Globus pallidus (tissue), 1 donor: ENCODE measurements around the gene CELSR1.

Experiments
- DNase-seq: peaks from one replicate; pipeline ENCODE4 v3.0.0-alpha.2; 2015; ENCODE audit warnings: low spot score

CELSR1 gene

DNA sequence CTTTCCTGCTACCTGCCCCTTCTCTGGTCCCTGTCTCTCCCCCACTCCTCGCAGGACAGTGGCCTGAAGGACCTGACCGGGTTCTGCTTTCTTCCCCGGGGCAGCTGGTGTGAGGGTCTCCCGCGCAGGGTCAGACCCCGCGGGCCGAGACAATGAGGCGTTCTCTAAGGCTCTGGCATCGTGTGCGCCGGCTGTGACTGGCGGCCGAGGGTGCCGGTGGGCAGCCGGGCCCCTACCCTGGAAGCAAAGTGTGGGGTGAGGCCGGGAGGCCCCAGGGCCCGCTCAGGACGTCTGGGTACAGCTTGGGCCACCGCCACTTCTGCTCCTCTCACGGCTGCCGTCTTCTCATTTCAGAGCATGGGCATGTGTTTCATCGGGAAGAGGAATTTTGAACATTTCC lies 185.7 kb downstream of the CELSR1 start:
- DNase-seq = no peak

GRCh38 chr22:46351131-46351735 lies 186.2 kb downstream of the CELSR1 start:
- DNase-seq = no peak

DNA sequence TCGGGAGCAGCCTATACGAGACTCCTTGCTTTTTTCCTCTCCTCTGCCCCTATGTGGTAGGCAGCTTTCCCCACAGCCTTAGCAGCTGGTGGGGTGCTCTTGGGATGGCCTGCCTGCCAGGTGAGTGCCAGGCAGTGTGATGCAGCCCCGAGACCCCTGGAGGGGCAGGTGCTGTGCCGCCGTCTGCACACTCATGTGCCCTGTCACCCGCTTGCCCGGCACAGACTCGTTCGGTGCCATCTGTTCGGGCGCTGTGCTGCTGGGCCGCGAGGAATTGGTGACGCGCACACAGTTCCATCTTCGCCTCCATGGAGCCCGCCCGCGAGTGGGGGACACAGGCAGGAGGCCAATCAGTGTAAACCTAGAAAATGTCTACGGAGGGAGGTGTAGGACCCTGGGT lies 186.8 kb downstream of the CELSR1 start:
- no peak for DNase-seq

GRCh38 chr22:46350121-46350520 lies 187.3 kb downstream of the CELSR1 start:
- no peak for DNase-seq

- DNase-seq = no peak
These were observed 187.7 kb downstream of the CELSR1 start for GRCh38 chr22:46349681-46350080.

DNA sequence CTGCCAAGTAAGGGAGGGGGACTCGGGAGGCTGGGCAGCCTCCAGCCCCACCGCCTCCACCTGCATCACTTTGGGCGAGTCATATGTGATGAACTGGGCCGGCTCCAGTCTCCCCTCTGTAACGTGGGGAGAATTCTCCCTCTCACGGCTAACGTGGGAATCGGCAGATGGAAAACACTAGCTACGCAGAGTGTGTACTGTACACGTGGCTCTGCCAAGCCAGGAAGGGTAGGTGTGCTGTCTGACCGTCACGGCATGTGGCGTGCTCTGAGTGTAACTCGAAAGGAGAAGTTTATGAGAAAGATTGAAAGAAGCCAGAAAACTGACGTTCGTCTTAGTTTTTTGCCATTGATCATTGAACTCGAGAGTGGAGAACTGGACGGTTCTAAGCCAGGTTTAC lies 188.2 kb downstream of the CELSR1 start:
- DNase-seq = no peak

GRCh38 chr22:46348099-46348695 lies 189.2 kb downstream of the CELSR1 start:
- DNase-seq = no peak

- no peak for DNase-seq
These were observed 189.8 kb downstream of the CELSR1 start for GRCh38 chr22:46347646-46348045.

DNA sequence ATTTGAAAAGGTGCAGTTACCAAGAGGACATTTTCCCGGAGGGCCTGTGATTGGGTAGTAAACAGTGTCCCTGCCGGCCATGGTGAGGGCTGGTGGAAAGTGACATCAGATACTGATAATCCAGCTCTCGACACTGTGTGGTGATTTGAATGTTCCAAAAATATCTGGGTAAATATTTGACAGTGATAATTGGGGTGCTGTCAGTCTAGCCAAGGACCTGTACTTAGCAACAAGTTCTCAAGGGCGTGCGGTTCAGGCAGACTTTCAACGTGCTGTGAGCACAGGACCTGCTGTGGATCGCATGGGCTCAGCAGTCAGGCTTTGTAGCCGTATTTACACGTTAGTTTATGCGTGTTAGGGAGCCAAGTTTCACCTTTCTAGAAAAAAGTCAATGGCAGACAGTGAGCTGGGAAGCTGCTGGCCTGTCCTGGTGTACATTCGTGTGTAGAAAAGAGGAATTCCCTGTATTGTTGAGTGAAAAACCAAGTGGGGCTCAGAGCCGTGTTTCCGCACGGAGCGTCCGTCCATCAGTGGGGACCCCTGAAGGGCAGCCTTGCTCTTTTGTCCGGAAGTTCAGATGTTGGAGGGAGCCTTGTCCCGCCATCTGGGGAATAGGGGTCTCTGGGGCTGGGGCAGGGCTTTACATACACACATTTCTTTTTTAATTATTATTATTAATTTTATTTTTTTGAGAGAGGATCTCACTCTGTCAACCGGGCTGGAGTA lies 190.6 kb downstream of the CELSR1 start:
- no peak for DNase-seq

- DNase-seq = no peak
These were observed 196.7 kb downstream of the CELSR1 start for GRCh38 chr22:46340676-46341075.

DNA sequence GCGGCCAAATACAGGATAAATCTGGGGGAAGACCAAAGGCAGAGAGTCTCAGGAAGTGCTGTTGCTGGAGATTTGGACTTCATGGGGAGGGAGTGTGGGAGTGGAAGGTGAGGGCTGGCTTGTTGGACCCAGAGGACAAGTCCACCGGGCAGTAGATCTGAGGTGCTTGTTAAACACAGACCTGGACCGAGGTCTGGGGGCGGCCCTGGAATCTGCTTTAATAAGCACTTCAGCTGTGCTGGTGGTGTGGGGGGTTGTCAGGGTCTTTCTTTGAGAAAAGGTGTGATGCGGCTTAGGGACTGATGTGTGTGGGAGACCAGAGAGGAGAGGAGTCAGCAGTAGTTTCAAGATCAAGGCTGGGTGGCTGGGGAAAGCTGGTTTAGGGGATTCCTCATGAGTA lies 197.5 kb downstream of the CELSR1 start:
- DNase-seq = no peak

DNA sequence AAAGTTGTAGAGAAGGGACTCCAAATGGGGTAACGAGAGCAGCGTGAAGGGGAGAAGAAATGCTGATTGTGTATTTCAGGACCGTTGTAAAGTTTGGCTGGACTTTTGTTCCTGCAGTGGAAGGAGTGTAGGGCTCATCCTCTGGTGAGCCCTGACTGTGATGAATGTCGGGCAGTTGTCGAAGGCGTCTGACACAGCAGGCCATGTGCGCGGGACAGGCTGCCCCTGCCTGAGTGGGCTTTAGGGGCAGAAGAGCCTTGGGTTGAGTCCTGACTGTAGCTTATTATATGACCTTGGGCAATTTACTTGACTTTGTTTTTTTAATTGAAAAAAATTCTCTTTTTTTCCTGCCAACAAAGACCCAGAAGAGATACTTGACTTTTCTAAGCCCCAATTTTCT lies 198.8 kb downstream of the CELSR1 start:
- DNase-seq = no peak

GRCh38 chr22:46337870-46338269 lies 199.6 kb downstream of the CELSR1 start:
- DNase-seq = no peak

DNA sequence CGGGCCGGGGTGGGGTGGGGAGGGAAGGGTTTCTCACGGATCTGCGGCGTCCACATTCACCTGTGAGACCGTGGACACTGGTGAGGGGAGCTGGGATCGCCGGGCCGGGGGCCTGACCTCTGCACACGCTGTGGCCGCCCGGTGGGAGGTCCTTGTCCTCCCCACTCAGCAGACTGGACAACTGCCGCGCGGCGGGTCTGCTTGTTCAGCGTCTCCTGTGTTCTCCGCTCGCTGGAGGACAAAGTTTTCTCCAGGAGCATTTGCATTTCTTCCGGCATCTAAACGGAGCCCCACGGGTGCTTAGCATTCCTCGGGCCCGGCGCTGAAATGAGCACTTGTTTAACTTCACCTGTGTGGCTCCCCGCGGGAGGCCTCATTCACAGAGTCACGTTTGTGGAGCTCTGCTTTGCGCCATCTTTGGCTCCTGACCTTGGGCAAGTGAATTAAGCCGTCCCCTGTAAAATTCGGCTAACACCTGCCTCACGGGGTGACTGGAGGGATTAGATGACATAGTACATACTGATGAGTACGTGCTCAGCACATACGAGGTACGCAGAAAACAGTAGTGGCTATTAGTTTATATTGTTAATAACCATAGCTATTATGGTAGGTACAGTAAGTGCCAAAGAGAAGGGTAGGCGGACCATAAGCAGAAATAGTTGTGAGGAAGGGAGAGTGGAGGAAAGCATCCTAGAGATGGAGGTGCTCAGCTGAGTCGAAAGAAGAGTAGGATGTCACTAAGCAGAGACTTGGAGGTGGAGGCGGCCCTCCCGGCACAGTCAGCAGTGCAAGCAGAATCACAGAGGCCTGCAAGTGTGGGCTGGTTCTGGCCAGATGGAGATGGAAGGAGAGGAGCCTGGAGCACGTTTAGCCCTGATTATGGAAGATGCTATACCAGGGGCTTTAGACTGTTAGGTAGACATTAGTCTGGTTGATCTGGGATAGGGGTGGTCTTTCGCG lies 201.0 kb downstream of the CELSR1 start:
- DNase-seq = no peak

DNA sequence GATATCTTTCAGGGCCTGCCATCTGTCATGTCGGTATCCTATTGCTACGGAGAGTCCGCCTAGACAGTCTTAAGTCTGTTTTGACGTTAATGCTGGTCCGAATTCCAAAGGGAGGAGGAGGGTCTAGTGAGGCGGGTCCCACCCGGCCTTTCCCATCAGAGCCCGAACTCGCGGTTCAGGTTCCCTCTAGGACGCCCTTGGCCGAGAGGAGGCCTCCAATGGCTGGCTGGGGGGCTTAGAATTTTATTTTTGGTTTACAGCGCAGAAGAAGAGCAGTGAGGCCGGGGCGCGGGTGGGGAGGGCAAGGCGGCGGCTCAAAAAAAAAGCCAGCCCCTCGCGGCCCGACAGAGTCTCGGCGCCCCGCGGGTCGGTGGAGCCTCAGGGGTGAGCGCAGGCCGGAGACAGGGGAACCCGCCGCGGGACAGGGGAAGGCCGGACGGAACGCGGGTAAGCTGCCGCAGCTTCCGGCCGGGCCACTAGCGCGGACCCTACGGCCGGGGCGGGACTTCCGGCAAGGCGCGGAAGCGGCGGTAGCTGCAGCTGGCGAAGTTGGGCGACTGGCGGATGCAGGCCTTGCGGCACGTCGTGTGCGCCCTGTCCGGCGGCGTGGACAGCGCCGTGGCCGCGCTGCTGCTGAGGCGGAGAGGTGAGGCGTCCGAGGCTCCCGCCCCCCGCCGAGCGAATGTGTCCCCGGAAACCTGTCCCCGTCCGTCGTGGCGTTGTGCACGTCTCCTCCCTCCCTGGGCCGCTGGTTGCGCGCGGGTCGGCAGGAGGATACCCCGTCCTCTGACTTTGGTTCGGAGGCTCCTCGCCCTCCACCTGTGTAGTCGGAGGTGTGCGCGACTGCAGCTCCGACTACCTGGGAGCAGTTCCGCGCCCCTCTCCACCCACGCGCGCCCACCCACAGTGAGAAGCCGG lies 202.0 kb downstream of the CELSR1 start, which contains the start of gene TRMU:
Gene TRMU (plus strand): TSS at position 514 of the 918 bp plus-strand sequence. CDS start 51 bp downstream, at position 565.
- DNase-seq = peak; percentile 85

- DNase-seq = no peak
These were observed 205.9 kb downstream of the CELSR1 start for GRCh38 chr22:46331496-46331895.

DNA sequence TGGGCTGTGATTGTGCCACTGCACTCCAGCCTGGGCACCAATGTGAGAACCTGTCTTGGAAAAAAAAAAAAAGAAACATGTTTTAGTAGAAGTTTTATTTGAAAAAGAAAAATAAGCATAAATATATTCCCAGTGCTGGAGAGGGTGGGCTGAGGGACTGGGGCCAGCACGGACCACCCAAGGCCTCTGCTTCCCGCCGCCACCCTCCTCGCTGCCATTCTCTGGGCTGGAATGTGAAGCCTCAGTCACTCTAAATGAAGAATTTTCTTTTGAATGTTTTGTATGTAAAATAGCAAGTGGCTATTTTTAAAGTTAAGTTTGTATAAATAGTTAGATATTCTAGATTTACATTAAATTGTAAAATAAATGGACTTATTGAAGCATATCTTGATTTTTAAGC lies 207.0 kb downstream of the CELSR1 start:
- DNase-seq = no peak

DNA sequence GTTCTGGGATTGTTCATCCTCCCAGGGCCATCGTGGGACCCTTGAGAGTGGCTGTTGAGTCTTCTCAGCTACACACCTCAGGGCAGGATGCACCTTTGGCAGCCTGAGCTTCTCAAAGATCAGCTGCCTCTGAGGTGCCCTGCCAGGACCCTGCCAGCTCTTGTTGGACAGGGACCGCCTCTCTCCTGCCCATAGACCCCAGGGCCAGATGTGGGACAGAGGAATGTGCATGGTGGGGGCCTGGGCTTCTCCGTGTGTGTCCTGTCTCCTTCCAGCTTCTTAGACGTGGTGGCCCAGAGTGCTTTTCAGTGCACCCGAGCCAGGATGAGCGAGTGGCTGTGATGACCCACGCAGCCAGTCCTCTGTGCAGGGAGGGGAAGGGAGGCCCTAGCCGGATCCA lies 207.8 kb downstream of the CELSR1 start:
- no peak for DNase-seq

- DNase-seq = no peak
These were observed 208.6 kb downstream of the CELSR1 start for GRCh38 chr22:46328797-46329196.

GRCh38 chr22:46327691-46328465 lies 209.5 kb downstream of the CELSR1 start:
- no peak for DNase-seq
